ENCODE measurements around the gene GLTP. TPM values are rescaled to one million over a fixed set of nuclear protein-coding genes. Genes with fewer than 3 reads are reported as not detected.

The GLTP gene
- total and polyA plus RNA-seq, 2 experiments from 2014 or later, result 20.5 to 24.9 TPM

- no peak for DNase-seq (ENCODE audit: low read depth in 1 of 2, low spot score in 1 of 2)
- no peak for TF ChIP-seq CTCF (IDR thresholded peaks at IDR 0.05; ENCODE audit: low read depth, low read length)
- Histone ChIP-seq H3K4me3 (no peak overlapping the region), H3K4me1 (ENCODE audit: low read depth) (no peaks in the 10 kb centered on the region), H3K9me3 (ENCODE audit: low read depth) (no peaks in the 10 kb centered on the region), H3K27me3 (no peaks in the 10 kb centered on the region), H3K27ac (no peak overlapping the region), H3K36me3 (no peaks in the 10 kb centered on the region)
Measured at GRCh38 chr12:109816870-109817269, 63.5 kb downstream of the GLTP start.

GRCh38 chr12:109815757-109816617 lies 64.4 kb downstream of the GLTP start:
- DNase-seq (ENCODE audit: low read depth in 1 of 2, low spot score in 1 of 2), result no peak
- no peaks in the 10 kb centered on the region for H3K9me3 ChIP-seq (ENCODE audit: low read depth)
- H3K36me3 ChIP-seq, result no peaks in the 10 kb centered on the region
- H3K4me1 ChIP-seq (ENCODE audit: low read depth), result no peaks in the 10 kb centered on the region
- no peak for TF ChIP-seq CTCF (IDR thresholded peaks at IDR 0.05; ENCODE audit: low read depth, low read length)
- H3K27ac ChIP-seq, result no peak overlapping the region
- H3K4me3 ChIP-seq, result no peak overlapping the region
- H3K27me3 ChIP-seq, result no peaks in the 10 kb centered on the region

GRCh38 chr12:109815225-109815624 lies 65.1 kb downstream of the GLTP start:
- TF ChIP-seq CTCF (IDR thresholded peaks at IDR 0.05; ENCODE audit: low read depth, low read length), result no peak
- H3K4me3 ChIP-seq, result no peak overlapping the region
- H3K27ac ChIP-seq, result no peak overlapping the region
- H3K4me1 ChIP-seq (ENCODE audit: low read depth), result no peaks in the 10 kb centered on the region
- no peak for DNase-seq (ENCODE audit: low read depth in 1 of 2, low spot score in 1 of 2)
- H3K27me3 ChIP-seq, result no peaks in the 10 kb centered on the region
- H3K9me3 ChIP-seq (ENCODE audit: low read depth), result no peaks in the 10 kb centered on the region
- no peaks in the 10 kb centered on the region for H3K36me3 ChIP-seq

GRCh38 chr12:109814600-109815150 lies 65.7 kb downstream of the GLTP start:
- Histone ChIP-seq H3K9me3 (ENCODE audit: low read depth) (no peaks in the 10 kb centered on the region), H3K4me1 (ENCODE audit: low read depth) (no peaks in the 10 kb centered on the region), H3K27me3 (no peaks in the 10 kb centered on the region), H3K4me3 (no peak overlapping the region), H3K36me3 (no peaks in the 10 kb centered on the region), H3K27ac (no peak overlapping the region)
- DNase-seq (ENCODE audit: low read depth in 1 of 2, low spot score in 1 of 2), result no peak
- TF ChIP-seq CTCF (IDR thresholded peaks at IDR 0.05; ENCODE audit: low read depth, low read length), result no peak

GRCh38 chr12:109813810-109814416 lies 66.4 kb downstream of the GLTP start:
- no peak for TF ChIP-seq CTCF (IDR thresholded peaks at IDR 0.05; ENCODE audit: low read depth, low read length)

More at GRCh38 chr12:109813810-109814416, 66.4 kb downstream of the GLTP start:
- no peak for DNase-seq (ENCODE audit: low read depth in 1 of 2, low spot score in 1 of 2)
- H3K27ac ChIP-seq, result no peak overlapping the region
- no peaks in the 10 kb centered on the region for H3K4me1 ChIP-seq (ENCODE audit: low read depth)
- H3K4me3 ChIP-seq, result no peak overlapping the region
- no peaks in the 10 kb centered on the region for H3K27me3 ChIP-seq
- no peaks in the 10 kb centered on the region for H3K36me3 ChIP-seq
- H3K9me3 ChIP-seq (ENCODE audit: low read depth), result no peaks in the 10 kb centered on the region
